Panc1 (cell line): Measurements from ENCODE around the gene SCAMP3.

Source experiments
- CTCF ChIP-seq: fragments of 450-650 bp; IDR thresholded peaks from 2 replicates; pipeline ENCODE4 v1.5.1; 2017; ENCODE audit warnings: mild to moderate bottlenecking
- REST ChIP-seq, 2 experiments: IDR thresholded peaks; 2 replicates each; pipeline ENCODE4 v1.6.1; 2011 to 2012; ENCODE audit warnings: low read depth in 2 of 2, control low read depth in 1 of 2, low read length in 1 of 2, mild to moderate bottlenecking in 1 of 2, moderate library complexity in 1 of 2; ENCODE audit not compliant: insufficient read depth in 1 of 2

GRCh38 chr1:155228096-155228427, 34.1 kb downstream of the SCAMP3 start:
- TF ChIP-seq REST (IDR thresholded peaks at IDR 0.05; ENCODE audit: insufficient read depth in 1 of 2, low read depth in 2 of 2, low read length in 1 of 2) (no peak), CTCF (no peak)
